Right lobe of liver (tissue), 4 donors: Measurements from ENCODE around the gene DTD2.
"Not testable (repeated sequence)": the region's sequence is repeated elsewhere in the genome, so short reads cannot be mapped to it uniquely, and the experiment has no call there.

Source experiments
- CTCF ChIP-seq, 4 donors: fragments of 200-600 bp in 3 of 4; fragments of 450-650 bp in 1 of 4; IDR thresholded peaks; one replicate each; pipeline versions ENCODE4 v1.5.1 to v1.8.0; 2016 to 2022; ENCODE audit warnings: antibody characterized with exemption in 4 of 4, mild to moderate bottlenecking in 2 of 4
- POLR2A ChIP-seq: fragments of 450-650 bp; IDR thresholded peaks from one replicate; pipeline ENCODE4 v1.6.1; 2017; ENCODE audit warnings: antibody characterized with exemption, mild to moderate bottlenecking
- donor health status: DM: no; HTN: no; CAD: no.
- donor health status: DM: no; HTN: no; CAD: no.
- donor health status: DM: no; HTN: yes; CAD: no.

- TF ChIP-seq CTCF (IDR thresholded peaks at IDR 0.05); POLR2A: not testable (repeated sequence)
Measured at GRCh38 chr14:31462450-31462849, 5.1 kb upstream of the DTD2 start.
